Aorta (tissue), 4 donors: ENCODE data around the gene IL1RL1. TPM values are rescaled to one million over a fixed set of nuclear protein-coding genes. Genes with fewer than 3 reads are reported as not detected.

Experiments
- polyA plus RNA-seq, 2 donors: library from polyadenylated mRNA; stranded (reverse); fragments of 200-250 nt; gene quantifications; one replicate each; pipeline ENCODE4 v1.2.3, GENCODE V29; 2013
- total RNA-seq, 2 donors: library from RNA; stranded (reverse); fragmentation: NEBNext Ultra II Directional; extraction: Animal tissue kit (Norgen Biotek cat#: 25700); gene quantifications; one replicate each; pipeline ENCODE4 v1.2.1, GENCODE V29; 2021
- donor health status: healthy with polysubstance abuse.
- donor health status: Bipolar disorder and iron deficiency.
- donor health status: DM: no; HTN: no; CAD: no.
- donor health status: DM: yes; HTN: yes; CAD: no.

Gene IL1RL1
- total and polyA plus RNA-seq, 4 donors: 2.5 to 8.1 (median 7.2) TPM

Other genes with a start within 250 kb of the IL1RL1 start
- gene IL1R1, start 168.8 kb upstream of the IL1RL1 start, total RNA-seq: 100 to 1,000 TPM; 135 to 155 TPM
- gene IL1R1, start 168.8 kb upstream of the IL1RL1 start, polyA plus RNA-seq: 10 to 100 TPM; 47.0 to 49.6 TPM
- gene IL1RL2, start 124.5 kb upstream of the IL1RL1 start, total RNA-seq: 1 to 10 TPM in 1 of 2 donors, under 1 TPM in 1; 0.54 to 1.8 TPM
- gene IL1RL2, start 124.5 kb upstream of the IL1RL1 start, polyA plus RNA-seq: under 1 TPM in 1 of 2 donors, not detected in 1; 0.54 TPM
- gene IL18R1, start 44.2 kb downstream of the IL1RL1 start, total RNA-seq: 10 to 100 TPM in 1 of 2 donors, 1 to 10 TPM in 1; 8.0 to 11.0 TPM
- gene IL18R1, start 44.2 kb downstream of the IL1RL1 start, polyA plus RNA-seq: 1 to 10 TPM in 1 of 2 donors, under 1 TPM in 1; 0.33 to 1.6 TPM
- 1 to 10 TPM; 1.9 to 6.3 TPM for gene IL18RAP, start 111.6 kb downstream of the IL1RL1 start, total RNA-seq
- under 1 TPM in 1 of 2 donors, not detected in 1; 0.63 TPM for gene IL18RAP, start 111.6 kb downstream of the IL1RL1 start, polyA plus RNA-seq
- under 1 TPM in 1 of 2 donors, not detected in 1; 0.15 TPM for gene SLC9A4, start 161.7 kb downstream of the IL1RL1 start, total RNA-seq
- gene SLC9A4, start 161.7 kb downstream of the IL1RL1 start, polyA plus RNA-seq: not detected